Fibroblast of lung (primary cell): ENCODE results near the gene VAMP7. TPM values are rescaled to one million over a fixed set of nuclear protein-coding genes. Genes with fewer than 3 reads are reported as not detected.
"Not testable (repeated sequence)": the region's sequence is repeated elsewhere in the genome, so short reads cannot be mapped to it uniquely, and the experiment has no call there.

Experiments used
- DNase-seq, 2 donors: peaks; one replicate each; pipeline versions ENCODE4 v3.0.0 to v3.0.0-alpha.2; 2010; ENCODE audit warnings: low read depth in 2 of 2
- H2AFZ ChIP-seq: 2 replicates; pipeline ENCODE4 v1.5.1; 2012; ENCODE audit warnings: low read length, control low read depth, inconsistent platforms
- H3K27ac ChIP-seq: 2 replicates; pipeline ENCODE4 v1.5.1; 2011; ENCODE audit warnings: low read length, control low read depth; ENCODE audit not compliant: insufficient read depth
- H3K27me3 ChIP-seq: 2 replicates; pipeline ENCODE4 v1.5.1; 2011; ENCODE audit warnings: mild to moderate bottlenecking, low read length; ENCODE audit not compliant: control insufficient read depth, insufficient read depth
- H3K36me3 ChIP-seq: 2 replicates; pipeline ENCODE4 v1.5.1; 2011; ENCODE audit warnings: low read length; ENCODE audit not compliant: control insufficient read depth, insufficient read depth
- H3K4me1 ChIP-seq: 2 replicates; pipeline ENCODE4 v1.5.1; 2011; ENCODE audit warnings: low read length; ENCODE audit not compliant: control insufficient read depth, insufficient read depth; ENCODE audit errors: extremely low read depth
- H3K4me2 ChIP-seq: 2 replicates; pipeline ENCODE4 v1.5.1; 2011; ENCODE audit warnings: low read length, control low read depth; ENCODE audit not compliant: insufficient read depth; ENCODE audit errors: extremely low read depth
- H3K4me3 ChIP-seq, 4 experiments: fragments of 200-600 bp in 1 of 4; sonication (generic) in 1 of 4; replicated peaks in 1 of 4; 2 replicates each; pipeline ENCODE4 v1.5.1; 2011 to 2016; ENCODE audit warnings: low read length in 4 of 4, low read depth in 3 of 4, mild to moderate bottlenecking in 3 of 4, control low read depth in 2 of 4, inconsistent platforms in 1 of 4, mixed read lengths in 1 of 4; ENCODE audit not compliant: insufficient read depth in 1 of 4; ENCODE audit errors: control extremely low read depth in 1 of 4
- H3K79me2 ChIP-seq: 2 replicates; pipeline ENCODE4 v1.5.1; 2012; ENCODE audit warnings: mild to moderate bottlenecking, low read length, inconsistent platforms; ENCODE audit not compliant: control insufficient read depth, insufficient read depth
- H3K9ac ChIP-seq: 2 replicates; pipeline ENCODE4 v1.5.1; 2011; ENCODE audit warnings: mild to moderate bottlenecking, low read length, control low read depth; ENCODE audit not compliant: insufficient read depth
- H3K9me3 ChIP-seq: 2 replicates; pipeline ENCODE4 v1.5.1; 2012; ENCODE audit warnings: low read depth, low read length; ENCODE audit not compliant: control insufficient read depth, insufficient read depth
- H4K20me1 ChIP-seq: 2 replicates; pipeline ENCODE4 v1.5.1; 2011; ENCODE audit warnings: low read length; ENCODE audit not compliant: control insufficient read depth, insufficient read depth; ENCODE audit errors: extremely low read depth
- EZH2 ChIP-seq: IDR thresholded peaks from 2 replicates; pipeline ENCODE4 v1.5.1; 2012; ENCODE audit warnings: low read length, control low read depth, mild to moderate bottlenecking; ENCODE audit errors: missing control alignments
- polyA plus RNA-seq, 2 donors: library from polyadenylated mRNA; depleted of rRNA in 1 of 2; stranded (reverse) in 1 of 2; unstranded in 1 of 2; fragments of >200 nt; gene quantifications; 2 replicates each; pipeline ENCODE4 v1.2.1, GENCODE V29; 2011 to 2012; ENCODE audit warnings: missing spikeins in 1 of 2
- total RNA-seq: library from RNA; depleted of rRNA; stranded (reverse); fragments of >200 nt; gene quantifications from 2 replicates; pipeline ENCODE4 v1.2.1, GENCODE V29; 2014
- TF ChIP-seq, protein P1 (sequence below), 2 donors: IDR thresholded peaks in 1 of 2; conservative IDR thresholded peaks in 1 of 2; 1 replicate in 1 of 2; 2 replicates in 1 of 2; pipeline ENCODE4 v1.5.1; 2011 to 2012; ENCODE audit warnings: low read length in 2 of 2, control low read depth in 1 of 2, inconsistent platforms in 1 of 2, low read depth in 1 of 2, mild to moderate bottlenecking in 1 of 2

VAMP7 gene
- total and polyA plus RNA-seq, 2 donors (not counting 1 experiment from before 2014, with no cell fraction given), result 40.1 to 68.4 TPM

DNA sequence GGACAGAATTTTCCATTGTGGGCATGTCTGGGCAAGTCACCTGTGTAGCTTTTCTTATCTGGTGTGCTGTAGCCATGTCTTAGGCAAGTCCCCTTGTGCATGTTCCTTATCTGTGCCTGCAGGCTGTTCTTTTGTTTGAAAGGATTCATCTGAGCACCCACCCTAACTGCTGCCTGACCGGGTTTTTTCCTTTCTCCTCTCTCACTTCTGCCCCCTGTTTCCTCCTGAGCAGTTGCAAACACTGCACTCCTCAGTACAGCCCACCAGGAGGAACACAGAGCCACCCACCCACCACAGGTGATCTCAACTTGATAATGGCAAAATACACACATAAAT is 87.1 kb downstream of the VAMP7 start:
- no peak overlapping the region for H3K4me2 ChIP-seq
- H2AFZ ChIP-seq, result no peak overlapping the region
- TF ChIP-seq, protein P1, sequence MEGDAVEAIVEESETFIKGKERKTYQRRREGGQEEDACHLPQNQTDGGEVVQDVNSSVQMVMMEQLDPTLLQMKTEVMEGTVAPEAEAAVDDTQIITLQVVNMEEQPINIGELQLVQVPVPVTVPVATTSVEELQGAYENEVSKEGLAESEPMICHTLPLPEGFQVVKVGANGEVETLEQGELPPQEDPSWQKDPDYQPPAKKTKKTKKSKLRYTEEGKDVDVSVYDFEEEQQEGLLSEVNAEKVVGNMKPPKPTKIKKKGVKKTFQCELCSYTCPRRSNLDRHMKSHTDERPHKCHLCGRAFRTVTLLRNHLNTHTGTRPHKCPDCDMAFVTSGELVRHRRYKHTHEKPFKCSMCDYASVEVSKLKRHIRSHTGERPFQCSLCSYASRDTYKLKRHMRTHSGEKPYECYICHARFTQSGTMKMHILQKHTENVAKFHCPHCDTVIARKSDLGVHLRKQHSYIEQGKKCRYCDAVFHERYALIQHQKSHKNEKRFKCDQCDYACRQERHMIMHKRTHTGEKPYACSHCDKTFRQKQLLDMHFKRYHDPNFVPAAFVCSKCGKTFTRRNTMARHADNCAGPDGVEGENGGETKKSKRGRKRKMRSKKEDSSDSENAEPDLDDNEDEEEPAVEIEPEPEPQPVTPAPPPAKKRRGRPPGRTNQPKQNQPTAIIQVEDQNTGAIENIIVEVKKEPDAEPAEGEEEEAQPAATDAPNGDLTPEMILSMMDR (conservative IDR thresholded peaks at IDR 0.05 in 1 of 2, IDR thresholded peaks at IDR 0.05 in 1 of 2; ENCODE audit: low read depth in 1 of 2, low read length in 2 of 2), result no peak
- TF ChIP-seq EZH2, result no peak
- no peaks in the 10 kb centered on the region for H3K27me3 ChIP-seq
- no peaks in the 10 kb centered on the region for H4K20me1 ChIP-seq
- H3K9ac ChIP-seq, result no peak overlapping the region
- no peaks in the 10 kb centered on the region for H3K79me2 ChIP-seq
- no peak overlapping the region for H3K4me3 ChIP-seq
- H3K27ac ChIP-seq, result no peak overlapping the region
- H3K36me3 ChIP-seq, result no peaks in the 10 kb centered on the region
- H3K9me3 ChIP-seq, result no peaks in the 10 kb centered on the region
- H3K4me1 ChIP-seq, result no peaks in the 10 kb centered on the region
- no peak for DNase-seq

DNA sequence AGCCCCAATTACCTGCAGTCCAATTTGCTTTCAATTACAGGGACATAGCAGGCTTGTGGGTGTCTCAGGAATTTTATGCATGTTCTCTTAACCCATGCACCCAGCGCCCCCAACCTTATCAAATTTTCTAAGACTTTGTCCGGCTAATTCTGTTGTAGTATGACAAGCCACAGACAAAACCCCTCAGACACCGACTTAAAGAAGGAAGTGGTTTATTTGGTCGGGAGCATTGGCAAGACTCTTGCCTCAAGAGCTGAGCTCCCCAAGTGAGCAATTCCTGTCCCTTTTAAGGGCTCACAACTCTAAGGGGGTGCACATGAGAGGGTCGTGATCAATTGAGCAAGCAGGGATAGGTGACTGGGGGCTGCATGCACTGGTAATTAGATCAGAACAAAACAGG is 87.6 kb downstream of the VAMP7 start:
- Histone ChIP-seq H2AFZ (no peak overlapping the region), H3K4me2 (no peak overlapping the region), H3K9me3 (no peaks in the 10 kb centered on the region), H4K20me1 (no peaks in the 10 kb centered on the region), H3K4me3 (no peak overlapping the region), H3K27ac (no peak overlapping the region), H3K9ac (no peak overlapping the region), H3K36me3 (no peaks in the 10 kb centered on the region), H3K27me3 (no peaks in the 10 kb centered on the region), H3K79me2 (no peaks in the 10 kb centered on the region), H3K4me1 (no peaks in the 10 kb centered on the region)
- TF ChIP-seq, protein P1 (conservative IDR thresholded peaks at IDR 0.05 in 1 of 2, IDR thresholded peaks at IDR 0.05 in 1 of 2; ENCODE audit: low read depth in 1 of 2, low read length in 2 of 2), result no peak
- no peak for DNase-seq

DNA sequence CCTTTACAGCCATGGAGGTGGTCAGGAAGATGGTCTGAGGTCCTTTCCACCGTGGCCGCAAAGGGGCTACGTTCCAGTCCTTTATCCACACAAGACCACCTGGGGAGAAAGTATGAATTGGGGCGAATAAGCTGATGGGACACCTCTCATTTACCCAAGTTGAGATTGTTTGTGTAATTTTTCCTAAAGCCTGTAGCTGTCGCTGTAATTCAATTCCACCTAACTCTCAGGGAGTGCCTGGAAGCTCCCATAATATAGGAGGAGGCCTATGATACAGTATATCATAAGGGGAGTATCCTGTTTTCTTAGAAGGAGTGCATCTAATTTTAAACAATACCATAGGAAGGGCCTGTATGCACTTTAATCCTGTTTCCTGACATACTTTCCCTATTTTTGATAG is 90.5 kb downstream of the VAMP7 start:
- not testable (repeated sequence) for H4K20me1 ChIP-seq, H3K4me2 ChIP-seq, H2AFZ ChIP-seq, H3K36me3 ChIP-seq, DNase-seq, H3K9me3 ChIP-seq, H3K4me1 ChIP-seq, H3K79me2 ChIP-seq, H3K4me3 ChIP-seq, H3K27me3 ChIP-seq, H3K9ac ChIP-seq, H3K27ac ChIP-seq

DNA sequence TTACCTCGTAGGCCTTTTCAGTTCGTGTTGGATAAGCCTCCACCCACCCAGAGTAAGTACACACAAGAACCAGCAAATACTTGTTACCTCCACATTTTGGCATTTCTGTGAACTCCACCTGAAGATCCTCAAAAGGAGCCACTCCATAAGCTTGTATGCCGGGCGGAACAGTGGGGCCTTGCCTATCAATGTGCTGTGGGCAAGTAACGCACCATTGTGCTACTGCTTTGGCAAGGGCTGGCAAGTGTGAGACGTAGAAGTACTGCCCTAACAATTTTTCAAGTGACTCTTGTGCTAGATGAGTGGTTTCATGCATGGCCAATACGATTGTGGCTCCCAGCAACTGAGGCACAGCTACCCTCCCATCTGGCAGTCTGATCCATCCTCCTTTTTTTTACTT is 91.1 kb downstream of the VAMP7 start:
- not testable (repeated sequence) for H3K27ac ChIP-seq, H2AFZ ChIP-seq, H3K9ac ChIP-seq, H4K20me1 ChIP-seq, H3K9me3 ChIP-seq, H3K79me2 ChIP-seq, H3K27me3 ChIP-seq, H3K4me1 ChIP-seq, H3K4me2 ChIP-seq, H3K36me3 ChIP-seq, DNase-seq, H3K4me3 ChIP-seq
